KOPT-K1 (cell line): Measurements from ENCODE around the gene ABHD17C.
"Not testable (repeated sequence)": the region's sequence is repeated elsewhere in the genome, so short reads cannot be mapped to it uniquely, and the experiment has no call there.

ENCODE experiments used
- H3K27ac ChIP-seq: fragments of 200-600 bp; sonication (generic); 2 replicates; pipeline ENCODE4 v1.5.1; 2016; ENCODE audit warnings: antibody characterized with exemption, mild to moderate bottlenecking, low read depth, low read length; ENCODE audit not compliant: poor library complexity, severe bottlenecking
- H3K36me3 ChIP-seq: fragments of 200-600 bp; sonication (generic); 2 replicates; pipeline ENCODE4 v1.5.1; 2017; ENCODE audit warnings: antibody characterized with exemption, mild to moderate bottlenecking, low read length, moderate library complexity; ENCODE audit not compliant: insufficient read depth
- H3K9me3 ChIP-seq: fragments of 200-600 bp; sonication (generic); 2 replicates; pipeline ENCODE4 v1.5.1; 2017; ENCODE audit warnings: antibody characterized with exemption, low read length, mild to moderate bottlenecking; ENCODE audit not compliant: insufficient read depth, poor library complexity, severe bottlenecking

The ABHD17C gene

GRCh38 chr15:80695099-80695910, at the start of gene ABHD17C:
ABHD17C (plus strand) TSS chr15:80695310; CDS start chr15:80695430, 120 bp downstream.
- H3K27ac ChIP-seq: no peak within 1 kb of the TSS
- no peaks in the 10 kb centered on the region for H3K9me3 ChIP-seq

DNA sequence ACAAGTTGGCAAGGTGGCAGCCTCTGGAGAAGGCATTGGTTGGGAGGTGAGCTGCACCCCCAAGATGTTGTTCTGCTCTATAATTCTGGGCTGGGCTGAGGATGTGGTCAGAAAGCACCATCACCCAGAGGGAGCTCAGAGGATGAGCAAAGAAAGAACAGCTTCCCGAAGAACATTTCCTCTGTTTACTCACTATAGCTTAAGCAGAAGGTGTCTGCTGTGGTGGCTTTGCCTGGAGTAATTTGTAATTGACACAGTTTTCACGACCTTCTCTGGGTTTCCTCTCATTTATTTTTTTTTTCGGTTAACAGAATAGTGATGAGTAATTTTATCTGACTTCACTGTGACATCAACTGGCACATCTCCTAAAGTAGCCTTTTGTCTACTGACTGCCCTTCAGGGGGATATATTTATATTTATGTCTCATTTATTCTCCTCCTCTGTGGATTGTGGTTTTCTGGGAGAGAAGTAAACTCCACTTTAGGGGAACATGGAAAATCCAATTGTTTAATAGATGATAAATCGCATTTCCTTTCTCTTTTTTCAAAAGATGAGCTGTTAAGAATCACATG, 49.5 kb upstream of the ABHD17C start:
- Histone ChIP-seq H3K9me3 (peaks cover 6% of the 10 kb centered on the region), H3K27ac (no peak overlapping the region), H3K36me3 (no peaks in the 10 kb centered on the region)

More at GRCh38 chr15:80695099-80695910, at the start of gene ABHD17C:
- no peaks in the 10 kb centered on the region for H3K36me3 ChIP-seq

- H3K27ac ChIP-seq, H3K36me3 ChIP-seq, H3K9me3 ChIP-seq: not testable (repeated sequence)
Observed at GRCh38 chr15:80647424-80647823, 47.7 kb upstream of the ABHD17C start.

- no peaks in the 10 kb centered on the region for H3K9me3 ChIP-seq
- no peak overlapping the region for H3K27ac ChIP-seq
- no peaks in the 10 kb centered on the region for H3K36me3 ChIP-seq
Observed at GRCh38 chr15:80654299-80654698, 40.8 kb upstream of the ABHD17C start.

DNA sequence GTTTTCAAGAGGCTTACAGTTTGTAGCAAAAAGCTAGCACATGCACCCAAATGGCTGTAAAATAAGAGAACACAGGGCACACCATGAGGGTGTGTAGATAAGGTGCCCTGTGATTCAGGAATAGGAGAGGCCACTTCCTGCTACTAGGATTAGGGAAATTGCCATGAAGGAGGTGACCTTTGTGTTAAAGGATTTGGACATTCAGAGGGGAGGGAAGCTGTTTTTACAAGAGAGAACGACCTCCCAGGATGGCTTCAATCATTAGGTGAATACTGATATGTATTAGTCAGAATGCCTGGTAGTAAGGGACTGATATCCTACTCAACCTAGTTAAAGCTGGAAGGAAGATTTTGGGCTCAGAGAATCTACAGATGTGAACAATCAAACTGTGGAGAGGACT, 35.7 kb upstream of the ABHD17C start:
- no peaks in the 10 kb centered on the region for H3K36me3 ChIP-seq
- no peak overlapping the region for H3K27ac ChIP-seq
- no peaks in the 10 kb centered on the region for H3K9me3 ChIP-seq

GRCh38 chr15:80660119-80660518, 35.0 kb upstream of the ABHD17C start:
- no peaks in the 10 kb centered on the region for H3K9me3 ChIP-seq
- no peaks in the 10 kb centered on the region for H3K36me3 ChIP-seq
- H3K27ac ChIP-seq: no peak overlapping the region

DNA sequence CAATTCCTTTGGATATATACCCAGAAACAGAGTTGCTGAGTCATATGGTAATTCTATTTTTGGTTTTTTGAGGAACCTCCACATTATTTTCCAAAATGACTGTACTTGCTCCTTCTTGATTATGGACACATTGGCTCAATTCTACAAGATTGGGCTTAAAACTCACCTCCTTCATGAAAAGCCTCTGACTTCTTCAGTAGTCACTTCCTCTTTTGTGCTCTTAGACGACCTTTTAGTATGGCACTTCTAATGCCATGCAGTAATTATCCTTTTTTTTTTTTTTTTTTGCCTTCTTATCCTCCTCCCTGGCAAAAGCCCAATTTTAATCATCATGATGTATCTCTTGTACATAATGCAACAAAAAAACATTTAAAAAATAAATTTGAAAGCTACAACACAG, 33.0 kb upstream of the ABHD17C start:
- no peak overlapping the region for H3K27ac ChIP-seq
- H3K36me3 ChIP-seq: no peaks in the 10 kb centered on the region
- H3K9me3 ChIP-seq: no peaks in the 10 kb centered on the region

DNA sequence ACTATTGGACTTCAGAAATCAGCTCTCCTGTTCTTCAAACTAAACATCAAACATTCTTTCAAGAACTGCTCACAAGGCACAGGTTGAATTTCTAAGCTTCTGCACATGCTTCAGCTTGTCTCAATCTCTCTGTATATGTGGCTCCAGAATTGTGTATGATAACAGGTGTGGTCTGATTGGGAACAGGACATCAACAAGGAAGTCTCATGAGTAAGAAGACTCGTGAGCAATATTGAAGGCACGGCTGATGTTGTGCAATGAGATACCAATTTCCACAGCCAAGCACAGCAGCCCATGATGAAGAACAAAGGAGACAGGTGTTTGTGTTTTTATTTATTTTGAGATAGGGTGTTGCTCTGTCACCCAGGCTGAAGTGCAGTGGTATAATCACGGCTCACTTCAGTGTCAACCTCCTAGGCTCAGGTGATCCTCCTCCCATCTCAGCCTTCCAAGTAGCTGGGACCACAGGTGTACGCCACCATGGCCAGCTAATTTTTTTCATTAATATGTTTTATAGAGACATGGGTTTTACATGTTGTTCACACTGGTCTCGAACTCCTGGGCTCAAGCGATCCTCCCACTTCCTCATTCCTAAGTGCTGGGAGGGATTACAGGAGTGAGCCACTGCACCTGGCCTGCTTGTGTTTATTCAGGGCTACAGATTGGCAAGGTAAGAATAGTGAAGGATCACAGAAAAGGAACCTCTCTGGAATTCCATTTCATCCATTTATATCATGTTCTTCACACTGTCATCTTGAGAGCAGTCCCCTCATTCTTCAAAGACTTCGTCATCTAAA, 32.2 kb upstream of the ABHD17C start:
- H3K36me3 ChIP-seq: no peaks in the 10 kb centered on the region
- H3K9me3 ChIP-seq: no peaks in the 10 kb centered on the region
- H3K27ac ChIP-seq: no peak overlapping the region

GRCh38 chr15:80665151-80665550, 30.0 kb upstream of the ABHD17C start:
- Histone ChIP-seq H3K9me3 (no peaks in the 10 kb centered on the region), H3K27ac (no peak overlapping the region), H3K36me3 (no peaks in the 10 kb centered on the region)

- Histone ChIP-seq H3K27ac (no peak overlapping the region), H3K36me3 (no peaks in the 10 kb centered on the region), H3K9me3 (no peaks in the 10 kb centered on the region)
Observed at GRCh38 chr15:80667936-80668335, 27.2 kb upstream of the ABHD17C start.

DNA sequence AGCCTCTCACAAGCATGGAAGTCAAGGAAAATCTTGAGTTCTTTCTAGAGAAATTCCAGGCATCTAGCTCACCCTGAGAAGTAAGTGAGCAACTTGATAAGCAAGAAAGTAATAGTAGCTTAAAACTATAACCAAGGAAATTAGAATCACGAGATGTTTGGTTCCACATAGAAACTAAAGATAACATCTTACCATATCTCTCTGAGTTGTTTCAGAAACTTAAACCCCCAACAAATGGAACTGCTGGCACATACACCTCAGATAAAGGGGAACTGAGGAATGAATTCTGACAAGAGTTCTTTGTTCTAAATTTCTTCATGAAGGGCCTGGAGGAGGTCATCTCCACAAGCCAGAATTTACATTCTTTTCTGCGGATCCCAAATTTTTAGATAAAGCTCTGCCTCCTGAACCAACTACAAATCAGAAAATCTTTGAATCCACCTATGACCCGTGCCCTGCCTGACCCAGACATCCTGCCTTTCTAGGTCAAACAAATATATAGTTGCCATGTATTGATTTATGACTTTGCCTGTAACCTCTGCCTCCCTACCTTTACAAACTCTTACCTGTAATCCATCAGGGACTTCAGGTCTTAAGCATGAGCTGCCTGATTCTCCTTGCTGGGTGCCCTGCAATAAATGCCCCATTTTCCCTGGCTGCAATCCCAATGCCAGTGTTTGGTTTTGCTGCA, 26.4 kb upstream of the ABHD17C start:
- H3K27ac ChIP-seq: no peak overlapping the region
- no peaks in the 10 kb centered on the region for H3K36me3 ChIP-seq
- H3K9me3 ChIP-seq: no peaks in the 10 kb centered on the region

DNA sequence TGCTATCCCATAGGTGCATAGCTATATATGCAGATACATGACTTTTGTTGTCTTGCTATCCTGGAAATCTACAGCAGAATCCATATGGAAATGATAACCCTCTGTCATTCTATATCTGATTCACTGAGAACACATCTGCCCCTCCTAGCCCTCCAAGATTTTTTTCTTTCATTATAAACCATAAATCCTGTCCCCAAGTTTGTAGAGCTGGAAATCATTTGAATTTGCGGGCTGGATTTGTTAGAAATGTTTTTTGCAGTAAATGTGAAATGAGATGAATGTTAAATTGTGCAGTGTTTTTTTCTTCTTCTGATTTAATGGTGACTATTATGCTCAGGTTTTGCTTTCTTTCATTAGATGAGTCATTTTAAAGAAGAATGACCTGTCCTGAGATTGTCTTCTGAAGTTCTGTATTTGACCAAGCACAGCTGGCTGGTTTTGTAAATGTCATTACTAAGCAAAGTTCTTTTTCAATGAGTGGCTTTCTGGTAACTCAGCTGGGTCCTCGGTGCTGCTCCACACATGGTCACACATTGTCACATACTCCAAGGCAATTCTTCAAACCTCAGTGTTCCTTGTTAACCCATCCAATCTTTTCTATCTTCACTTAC, 25.3 kb upstream of the ABHD17C start:
- H3K36me3 ChIP-seq: no peaks in the 10 kb centered on the region
- no peaks in the 10 kb centered on the region for H3K9me3 ChIP-seq
- no peak overlapping the region for H3K27ac ChIP-seq

DNA sequence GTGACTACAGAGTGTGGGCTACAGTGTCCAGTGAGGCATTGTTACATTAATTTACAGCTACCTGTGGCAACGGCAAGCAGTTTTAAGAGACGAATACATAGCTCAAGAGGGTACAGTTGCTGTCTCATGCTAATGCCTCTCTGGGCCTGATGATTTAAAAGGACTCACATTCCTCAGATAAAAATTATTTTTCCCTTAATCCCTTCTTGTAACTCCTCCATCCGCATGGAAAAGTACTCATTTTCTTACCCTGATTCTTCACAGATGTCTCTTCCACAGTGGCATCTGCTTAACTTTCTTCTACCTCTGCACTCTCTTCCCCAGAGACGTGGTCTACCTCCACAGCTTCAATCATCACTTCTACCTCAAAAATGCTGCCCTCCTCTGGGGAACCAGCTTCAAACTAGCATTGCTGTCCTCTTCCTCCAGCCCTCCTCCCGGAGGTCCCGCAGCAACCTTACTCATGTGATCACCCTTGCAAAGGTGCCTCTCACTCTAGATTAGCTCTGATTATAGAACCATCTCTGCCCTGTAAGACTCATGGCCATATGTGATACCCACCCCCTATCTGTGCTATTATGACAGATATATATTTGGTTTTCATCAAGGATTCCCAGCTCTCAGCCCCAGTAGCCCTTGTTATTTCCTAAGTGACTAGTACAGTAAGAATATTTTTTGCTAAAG, 21.4 kb upstream of the ABHD17C start:
- no peaks in the 10 kb centered on the region for H3K36me3 ChIP-seq

DNA sequence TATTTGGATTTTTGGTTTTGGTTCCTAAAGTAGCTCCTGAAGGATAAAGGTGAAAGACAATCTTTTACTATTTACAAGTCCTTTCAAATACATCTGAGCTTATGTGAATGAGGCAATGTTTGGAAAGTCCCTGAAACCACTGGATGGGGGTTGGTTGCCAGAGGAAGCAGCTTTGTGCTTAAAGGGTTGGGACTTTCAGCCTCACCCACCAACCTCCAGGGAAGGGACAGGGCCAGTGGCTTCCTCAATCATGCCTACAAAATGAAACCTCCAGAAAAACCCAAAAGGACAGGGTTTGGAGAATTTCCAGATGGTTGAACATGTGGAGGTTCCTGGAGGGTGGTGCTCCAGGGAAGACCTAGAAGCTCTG, 20.9 kb upstream of the ABHD17C start:
- Histone ChIP-seq H3K9me3 (no peaks in the 10 kb centered on the region), H3K27ac (no peak overlapping the region), H3K36me3 (no peaks in the 10 kb centered on the region)

More for the DNA sequence above, 21.4 kb upstream of the ABHD17C start:
- H3K9me3 ChIP-seq: no peaks in the 10 kb centered on the region
- no peak overlapping the region for H3K27ac ChIP-seq
